ENCODE measurements around the gene TRMT112. TPM values are rescaled to one million over a fixed set of nuclear protein-coding genes. Genes with fewer than 3 reads are reported as not detected.

TRMT112 gene
- total and polyA plus RNA-seq, 10 of the 15 experiments (the other 5 are each of a cell fraction or from before 2014, with no cell fraction given): 212 to 455 (median 308) TPM

DNA sequence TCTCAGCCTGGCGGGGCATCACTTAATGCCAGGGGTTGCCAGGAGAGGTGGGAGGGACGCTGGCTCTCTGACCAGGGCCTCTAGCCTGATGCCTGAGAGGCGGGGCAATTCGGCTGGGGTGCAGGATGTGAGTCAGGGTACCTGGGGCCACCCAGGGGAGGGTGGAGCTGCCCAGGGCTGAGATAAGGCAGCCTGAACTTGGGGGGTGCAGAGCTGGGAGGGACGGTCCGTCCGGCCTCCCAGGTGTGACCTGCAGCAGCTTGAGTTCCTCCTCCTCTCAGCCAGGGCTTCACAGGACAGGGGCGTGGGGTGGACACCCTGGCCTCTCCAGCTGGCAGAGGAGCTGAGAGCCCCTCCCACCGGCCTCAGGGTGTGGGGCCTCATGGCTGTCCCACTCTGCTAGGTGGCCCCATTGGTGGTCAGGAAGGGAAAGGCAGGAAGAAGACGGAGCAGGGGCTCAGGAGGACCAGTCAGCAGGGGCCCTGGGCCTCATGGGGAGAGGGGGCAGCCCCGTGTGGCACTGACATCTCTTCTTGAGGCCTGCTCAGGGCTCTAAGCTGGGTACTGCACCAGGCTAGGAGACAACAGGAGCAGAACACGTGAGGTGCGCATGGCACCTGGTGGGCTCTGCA is 40.7 kb upstream of the TRMT112 start (continued):
- no peak for TF ChIP-seq ZNF592 (IDR thresholded peaks at IDR 0.05)
- TF ChIP-seq FOXM1 (IDR thresholded peaks at IDR 0.05; ENCODE audit: low read depth, low read length): no peak
- TF ChIP-seq NFYA (IDR thresholded peaks at IDR 0.05; ENCODE audit: borderline replicate concordance, low read depth, low read length): no peak
- TF ChIP-seq ZNF274 (IDR thresholded peaks at IDR 0.05; ENCODE audit: insufficient read depth, insufficient read length): no peak
- no peak for TF ChIP-seq EGR1 (IDR thresholded peaks at IDR 0.05; ENCODE audit: borderline replicate concordance in 1 of 2, low read depth in 2 of 2, low read length in 2 of 2)
- TF ChIP-seq SMAD1 (IDR thresholded peaks at IDR 0.05; ENCODE audit: low read depth, partially characterized antibody): no peak
- no peak for TF ChIP-seq FOXK2 (IDR thresholded peaks at IDR 0.05)
- no peak for TF ChIP-seq LARP7 (IDR thresholded peaks at IDR 0.05)
- TF ChIP-seq MYC (IDR thresholded peaks at IDR 0.05; ENCODE audit: insufficient read depth, insufficient read length, insufficient replicate concordance, low read length, severe bottlenecking): no peak
- TF ChIP-seq EP300 (IDR thresholded peaks at IDR 0.05; ENCODE audit: borderline replicate concordance in 1 of 2, control insufficient read depth in 1 of 2, low read depth in 2 of 2, low read length in 2 of 2): no peak
- TF ChIP-seq DPF2 (IDR thresholded peaks at IDR 0.05): no peak
- TF ChIP-seq, protein P1, sequence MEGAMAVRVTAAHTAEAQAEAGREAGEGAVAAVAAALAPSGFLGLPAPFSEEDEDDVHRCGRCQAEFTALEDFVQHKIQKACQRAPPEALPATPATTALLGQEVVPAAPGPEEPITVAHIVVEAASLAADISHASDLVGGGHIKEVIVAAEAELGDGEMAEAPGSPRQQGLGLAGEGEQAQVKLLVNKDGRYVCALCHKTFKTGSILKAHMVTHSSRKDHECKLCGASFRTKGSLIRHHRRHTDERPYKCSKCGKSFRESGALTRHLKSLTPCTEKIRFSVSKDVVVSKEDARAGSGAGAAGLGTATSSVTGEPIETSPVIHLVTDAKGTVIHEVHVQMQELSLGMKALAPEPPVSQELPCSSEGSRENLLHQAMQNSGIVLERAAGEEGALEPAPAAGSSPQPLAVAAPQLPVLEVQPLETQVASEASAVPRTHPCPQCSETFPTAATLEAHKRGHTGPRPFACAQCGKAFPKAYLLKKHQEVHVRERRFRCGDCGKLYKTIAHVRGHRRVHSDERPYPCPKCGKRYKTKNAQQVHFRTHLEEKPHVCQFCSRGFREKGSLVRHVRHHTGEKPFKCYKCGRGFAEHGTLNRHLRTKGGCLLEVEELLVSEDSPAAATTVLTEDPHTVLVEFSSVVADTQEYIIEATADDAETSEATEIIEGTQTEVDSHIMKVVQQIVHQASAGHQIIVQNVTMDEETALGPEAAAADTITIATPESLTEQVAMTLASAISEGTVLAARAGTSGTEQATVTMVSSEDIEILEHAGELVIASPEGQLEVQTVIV (IDR thresholded peaks at IDR 0.05; ENCODE audit: borderline replicate concordance, partially characterized antibody): no peak

Data from GM12878 (cell line).